Ovary (tissue), 3 donors: ENCODE results near the gene PAAF1.

ENCODE experiments used
- EP300 ChIP-seq: sonication (generic); formaldehyde crosslinking; IDR thresholded peaks from one replicate; pipeline ENCODE4 v1.6.1; 2017; ENCODE audit warnings: antibody characterized with exemption
- POLR2A ChIP-seq: fragments of 450-650 bp; IDR thresholded peaks from one replicate; pipeline ENCODE4 v1.6.1; 2017; ENCODE audit warnings: antibody characterized with exemption, mild to moderate bottlenecking, moderate library complexity
- TF ChIP-seq, protein P1 (sequence below), 3 donors: fragments of 450-650 bp in 2 of 3; fragments of 200-600 bp in 1 of 3; IDR thresholded peaks; one replicate each; pipeline versions ENCODE4 v1.5.1 to v1.8.0; 2016 to 2022; ENCODE audit warnings: antibody characterized with exemption in 3 of 3, mild to moderate bottlenecking in 1 of 3
- donor health status: DM: no; HTN: no; CAD: no.

DNA sequence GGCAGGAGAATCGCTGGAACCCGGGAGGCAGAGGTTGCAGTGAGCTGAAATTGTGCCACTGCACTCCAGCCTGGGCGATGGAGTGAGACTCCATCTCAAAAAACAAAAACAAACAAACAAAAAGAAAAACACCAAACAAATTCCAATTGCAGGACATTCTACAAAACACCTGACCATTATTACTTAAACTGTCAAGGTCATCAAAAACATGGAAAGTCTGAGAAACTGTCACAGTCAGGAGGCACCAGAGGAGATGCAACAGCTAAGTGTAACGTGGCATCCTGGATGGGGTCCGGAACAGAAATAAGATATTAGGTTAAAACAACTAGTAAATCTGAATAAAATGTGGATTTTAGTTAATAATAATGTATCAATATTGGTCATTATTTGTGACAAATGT is 73.1 kb downstream of the PAAF1 start:
- TF ChIP-seq POLR2A (no peak), EP300 (no peak)
- TF ChIP-seq, protein P1, sequence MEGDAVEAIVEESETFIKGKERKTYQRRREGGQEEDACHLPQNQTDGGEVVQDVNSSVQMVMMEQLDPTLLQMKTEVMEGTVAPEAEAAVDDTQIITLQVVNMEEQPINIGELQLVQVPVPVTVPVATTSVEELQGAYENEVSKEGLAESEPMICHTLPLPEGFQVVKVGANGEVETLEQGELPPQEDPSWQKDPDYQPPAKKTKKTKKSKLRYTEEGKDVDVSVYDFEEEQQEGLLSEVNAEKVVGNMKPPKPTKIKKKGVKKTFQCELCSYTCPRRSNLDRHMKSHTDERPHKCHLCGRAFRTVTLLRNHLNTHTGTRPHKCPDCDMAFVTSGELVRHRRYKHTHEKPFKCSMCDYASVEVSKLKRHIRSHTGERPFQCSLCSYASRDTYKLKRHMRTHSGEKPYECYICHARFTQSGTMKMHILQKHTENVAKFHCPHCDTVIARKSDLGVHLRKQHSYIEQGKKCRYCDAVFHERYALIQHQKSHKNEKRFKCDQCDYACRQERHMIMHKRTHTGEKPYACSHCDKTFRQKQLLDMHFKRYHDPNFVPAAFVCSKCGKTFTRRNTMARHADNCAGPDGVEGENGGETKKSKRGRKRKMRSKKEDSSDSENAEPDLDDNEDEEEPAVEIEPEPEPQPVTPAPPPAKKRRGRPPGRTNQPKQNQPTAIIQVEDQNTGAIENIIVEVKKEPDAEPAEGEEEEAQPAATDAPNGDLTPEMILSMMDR (IDR thresholded peaks at IDR 0.05): no peak
